Activated T-helper 1 cell treated with anti-CD3 and anti-CD28 coated beads, Interleukin-2, amount 50 U/mL, for 16 hours (primary cell): ENCODE data around the gene AFF1.

Experiments
- DNase-seq, 2 donors: peaks; one replicate each; pipeline ENCODE4 v3.0.0-alpha.2; 2020; ENCODE audit warnings: low read depth in 1 of 2, low spot score in 1 of 2

AFF1 gene

GRCh38 chr4:86918539-86919072 is 16.2 kb upstream of the AFF1 start:
- DNase-seq, result no peak

- no peak for DNase-seq
These were observed 15.1 kb upstream of the AFF1 start for GRCh38 chr4:86919561-86920223.

- DNase-seq, result no peak
These were observed 13.1 kb upstream of the AFF1 start for GRCh38 chr4:86921608-86922252.

- DNase-seq, result no peak
These were observed 10.0 kb upstream of the AFF1 start for GRCh38 chr4:86924811-86925210.

- DNase-seq, result no peak
These were observed 8.2 kb upstream of the AFF1 start for GRCh38 chr4:86926435-86927086.

GRCh38 chr4:86927843-86928395 is 6.9 kb upstream of the AFF1 start:
- DNase-seq, result no peak

GRCh38 chr4:86928400-86929255 is 6.2 kb upstream of the AFF1 start:
- no peak for DNase-seq

GRCh38 chr4:86934147-86934770 is 552 bp upstream of the AFF1 start:
- DNase-seq, result no peak

- DNase-seq, result no peak
These were observed 698 bp downstream of the AFF1 start for GRCh38 chr4:86935566-86935852.

- peak; percentile 46 to 61 for DNase-seq
These were observed 1.3 kb downstream of the AFF1 start for GRCh38 chr4:86935853-86936733.

GRCh38 chr4:86938771-86939520 is 4.1 kb downstream of the AFF1 start:
- DNase-seq, result no peak

- no peak for DNase-seq
These were observed 5.1 kb downstream of the AFF1 start for GRCh38 chr4:86939729-86940575.

- DNase-seq, result no peak
These were observed 6.2 kb downstream of the AFF1 start for GRCh38 chr4:86940920-86941460.

GRCh38 chr4:86942185-86942666 is 7.4 kb downstream of the AFF1 start:
- no peak for DNase-seq

- no peak for DNase-seq
These were observed 10.4 kb downstream of the AFF1 start for GRCh38 chr4:86944964-86945781.

- no peak for DNase-seq
These were observed 12.2 kb downstream of the AFF1 start for GRCh38 chr4:86946868-86947500.
